ENCODE data around the gene FREM1.

DNA sequence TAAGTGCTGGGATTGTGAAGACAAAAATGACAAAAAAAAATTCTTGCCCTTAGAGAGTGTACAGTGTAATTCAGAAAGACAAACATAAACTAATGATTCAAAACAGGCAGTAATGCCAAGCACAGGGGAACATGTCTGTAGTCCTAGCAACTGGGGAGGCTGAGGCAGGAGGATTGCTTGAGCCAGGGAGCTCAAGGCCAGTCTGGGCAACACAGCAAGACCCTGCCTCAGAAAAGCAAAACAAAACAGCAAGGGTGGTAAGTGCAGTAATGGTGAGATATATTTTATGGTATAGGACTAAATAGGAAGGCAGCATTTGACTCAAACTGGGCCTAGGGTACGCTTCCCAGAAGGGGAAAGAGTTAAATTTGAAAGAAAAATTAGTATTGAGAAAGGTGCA, 18.9 kb downstream of the FREM1 start:
- TF ChIP-seq, protein P1, sequence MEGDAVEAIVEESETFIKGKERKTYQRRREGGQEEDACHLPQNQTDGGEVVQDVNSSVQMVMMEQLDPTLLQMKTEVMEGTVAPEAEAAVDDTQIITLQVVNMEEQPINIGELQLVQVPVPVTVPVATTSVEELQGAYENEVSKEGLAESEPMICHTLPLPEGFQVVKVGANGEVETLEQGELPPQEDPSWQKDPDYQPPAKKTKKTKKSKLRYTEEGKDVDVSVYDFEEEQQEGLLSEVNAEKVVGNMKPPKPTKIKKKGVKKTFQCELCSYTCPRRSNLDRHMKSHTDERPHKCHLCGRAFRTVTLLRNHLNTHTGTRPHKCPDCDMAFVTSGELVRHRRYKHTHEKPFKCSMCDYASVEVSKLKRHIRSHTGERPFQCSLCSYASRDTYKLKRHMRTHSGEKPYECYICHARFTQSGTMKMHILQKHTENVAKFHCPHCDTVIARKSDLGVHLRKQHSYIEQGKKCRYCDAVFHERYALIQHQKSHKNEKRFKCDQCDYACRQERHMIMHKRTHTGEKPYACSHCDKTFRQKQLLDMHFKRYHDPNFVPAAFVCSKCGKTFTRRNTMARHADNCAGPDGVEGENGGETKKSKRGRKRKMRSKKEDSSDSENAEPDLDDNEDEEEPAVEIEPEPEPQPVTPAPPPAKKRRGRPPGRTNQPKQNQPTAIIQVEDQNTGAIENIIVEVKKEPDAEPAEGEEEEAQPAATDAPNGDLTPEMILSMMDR (conservative IDR thresholded peaks at IDR 0.05): no peak
- no peak for TF ChIP-seq EZH2 (IDR thresholded peaks at IDR 0.05; ENCODE audit: low read depth)
